Stimulated activated CD4-positive, alpha-beta T cell treated with anti-CD3 and anti-CD28 coated beads, Interleukin-1b, Interleukin-23, amount 100 ng/mL, for 24 hours (primary cell): ENCODE results near the gene TOMM70.
"Not testable (repeated sequence)": the region's sequence is repeated elsewhere in the genome, so short reads cannot be mapped to it uniquely, and the experiment has no call there.

Source experiments
- DNase-seq, 4 experiments: peaks; one replicate each; pipeline ENCODE4 v3.0.0-alpha.2; 2020; ENCODE audit warnings: low read depth in 4 of 4, low spot score in 1 of 4

The TOMM70 gene

GRCh38 chr3:100366424-100366823 lies 34.5 kb downstream of the TOMM70 start:
- no peak for DNase-seq

- no peak for DNase-seq
Observed at GRCh38 chr3:100364421-100364820, 36.5 kb downstream of the TOMM70 start.

- DNase-seq: no peak
Observed at GRCh38 chr3:100361897-100362296, 39.0 kb downstream of the TOMM70 start.

- no peak for DNase-seq
Observed at GRCh38 chr3:100360757-100361496, 40.0 kb downstream of the TOMM70 start.

GRCh38 chr3:100359035-100359434 lies 41.9 kb downstream of the TOMM70 start:
- no peak for DNase-seq

- DNase-seq: no peak
Observed at GRCh38 chr3:100358413-100358812, 42.5 kb downstream of the TOMM70 start.

GRCh38 chr3:100354850-100355249 lies 46.0 kb downstream of the TOMM70 start:
- no peak for DNase-seq

- no peak for DNase-seq
Observed at GRCh38 chr3:100352296-100353231, 48.3 kb downstream of the TOMM70 start.

GRCh38 chr3:100351770-100352169 lies 49.1 kb downstream of the TOMM70 start:
- DNase-seq: not testable (repeated sequence)

GRCh38 chr3:100348727-100349126 lies 52.2 kb downstream of the TOMM70 start:
- DNase-seq: no peak

GRCh38 chr3:100340527-100340926 lies 60.4 kb downstream of the TOMM70 start:
- DNase-seq: no peak

- no peak for DNase-seq
Observed at GRCh38 chr3:100339786-100340185, 61.1 kb downstream of the TOMM70 start.

- no peak for DNase-seq
Observed at GRCh38 chr3:100338911-100339310, 62.0 kb downstream of the TOMM70 start.

- not testable (repeated sequence) for DNase-seq
Observed at GRCh38 chr3:100336229-100336628, 64.7 kb downstream of the TOMM70 start.

- DNase-seq: no peak
Observed at GRCh38 chr3:100335434-100335833, 65.5 kb downstream of the TOMM70 start.

GRCh38 chr3:100334488-100335351 lies 66.2 kb downstream of the TOMM70 start, which contains the start of gene NIT2:
Gene NIT2, plus strand, starts transcription at chr3:100334757. Its CDS starts 35 bp downstream, at chr3:100334792.
- peak; percentile 57 to 76 (median 65) for DNase-seq

- no peak for DNase-seq
Observed at GRCh38 chr3:100333970-100334487, 66.9 kb downstream of the TOMM70 start.

- DNase-seq: no peak
Observed at GRCh38 chr3:100333051-100333450, 67.8 kb downstream of the TOMM70 start.

GRCh38 chr3:100331660-100332059 lies 69.2 kb downstream of the TOMM70 start:
- no peak for DNase-seq

- no peak for DNase-seq
Observed at GRCh38 chr3:100330651-100331050, 70.2 kb downstream of the TOMM70 start.
